ENCODE measurements around the gene ST6GALNAC1.

GRCh38 chr17:76638263-76638662 is 5.3 kb downstream of the ST6GALNAC1 start:
- TF ChIP-seq CTCF (IDR thresholded peaks at IDR 0.05) (no peak), POLR2A (IDR thresholded peaks at IDR 0.05) (no peak)
